C4-2B (cell line): Measurements from ENCODE around the gene ZNF607.

ENCODE experiments used
- ZFX ChIP-seq: fragments of 450-650 bp; IDR thresholded peaks from 2 replicates; pipeline ENCODE4 v1.6.1; 2017
- TF ChIP-seq, protein P1 (sequence below): fragments of 450-650 bp; conservative IDR thresholded peaks from 2 replicates; pipeline ENCODE4 v1.5.1; 2017; ENCODE audit warnings: mild to moderate bottlenecking

DNA sequence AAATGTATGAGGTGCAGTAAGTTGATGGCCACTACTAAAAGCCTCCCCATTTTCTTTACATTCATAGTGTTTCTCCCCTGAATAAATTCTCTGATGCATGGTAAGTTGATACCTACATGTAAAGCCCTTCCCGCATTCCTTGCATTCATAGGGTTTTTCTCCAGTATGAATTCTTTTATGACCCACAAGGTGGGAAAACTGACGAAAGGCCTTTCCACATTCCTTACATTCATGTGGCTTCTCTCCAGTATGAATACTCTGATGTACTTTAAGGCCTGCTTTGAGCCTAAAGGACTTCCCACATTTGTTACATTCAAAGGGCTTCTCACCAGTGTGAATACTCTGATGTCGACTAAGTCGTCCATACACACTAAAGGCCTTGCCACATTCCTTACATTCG lies 20.5 kb downstream of the ZNF607 start:
- TF ChIP-seq, protein P1, sequence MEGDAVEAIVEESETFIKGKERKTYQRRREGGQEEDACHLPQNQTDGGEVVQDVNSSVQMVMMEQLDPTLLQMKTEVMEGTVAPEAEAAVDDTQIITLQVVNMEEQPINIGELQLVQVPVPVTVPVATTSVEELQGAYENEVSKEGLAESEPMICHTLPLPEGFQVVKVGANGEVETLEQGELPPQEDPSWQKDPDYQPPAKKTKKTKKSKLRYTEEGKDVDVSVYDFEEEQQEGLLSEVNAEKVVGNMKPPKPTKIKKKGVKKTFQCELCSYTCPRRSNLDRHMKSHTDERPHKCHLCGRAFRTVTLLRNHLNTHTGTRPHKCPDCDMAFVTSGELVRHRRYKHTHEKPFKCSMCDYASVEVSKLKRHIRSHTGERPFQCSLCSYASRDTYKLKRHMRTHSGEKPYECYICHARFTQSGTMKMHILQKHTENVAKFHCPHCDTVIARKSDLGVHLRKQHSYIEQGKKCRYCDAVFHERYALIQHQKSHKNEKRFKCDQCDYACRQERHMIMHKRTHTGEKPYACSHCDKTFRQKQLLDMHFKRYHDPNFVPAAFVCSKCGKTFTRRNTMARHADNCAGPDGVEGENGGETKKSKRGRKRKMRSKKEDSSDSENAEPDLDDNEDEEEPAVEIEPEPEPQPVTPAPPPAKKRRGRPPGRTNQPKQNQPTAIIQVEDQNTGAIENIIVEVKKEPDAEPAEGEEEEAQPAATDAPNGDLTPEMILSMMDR: no peak
- TF ChIP-seq ZFX: no peak
